NCI-H345 treated with DMSO at 0.1 percent for 48 hours (cell line): ENCODE data around the gene HOXC11.

Experiments used
- DNase-seq: peaks from one replicate; lab custom pipeline; 2025; ENCODE audit not compliant: unreplicated experiment; lab: John Stamatoyannopoulos, UW

HOXC11 gene

GRCh38 chr12:53956914-53957536 is 15.9 kb upstream of the HOXC11 start:
- no peak for DNase-seq

- DNase-seq: no peak
Observed at GRCh38 chr12:53958128-53958527, 14.8 kb upstream of the HOXC11 start.

- DNase-seq: no peak
Observed at GRCh38 chr12:53959314-53959713, 13.6 kb upstream of the HOXC11 start.

- DNase-seq: no peak
Observed at GRCh38 chr12:53960187-53961024, 12.5 kb upstream of the HOXC11 start.

GRCh38 chr12:53961025-53961761 is 11.7 kb upstream of the HOXC11 start:
- DNase-seq: no peak

- DNase-seq: no peak
Observed at GRCh38 chr12:53963005-53963404, 9.9 kb upstream of the HOXC11 start.

- DNase-seq: no peak
Observed at GRCh38 chr12:53963434-53964314, 9.3 kb upstream of the HOXC11 start.

GRCh38 chr12:53964315-53964713 is 8.6 kb upstream of the HOXC11 start:
- no peak for DNase-seq

GRCh38 chr12:53965281-53966084 is 7.4 kb upstream of the HOXC11 start:
- DNase-seq: no peak

GRCh38 chr12:53966085-53966384 is 6.9 kb upstream of the HOXC11 start:
- DNase-seq: no peak

- no peak for DNase-seq
Observed at GRCh38 chr12:53966385-53967133, 6.4 kb upstream of the HOXC11 start.

GRCh38 chr12:53967421-53967925 is 5.5 kb upstream of the HOXC11 start:
- no peak for DNase-seq

GRCh38 chr12:53968214-53969127 is 4.5 kb upstream of the HOXC11 start:
- no peak for DNase-seq

- no peak for DNase-seq
Observed at GRCh38 chr12:53969588-53970259, 3.2 kb upstream of the HOXC11 start.

- no peak for DNase-seq
Observed at GRCh38 chr12:53970451-53970850, 2.5 kb upstream of the HOXC11 start.

GRCh38 chr12:53971129-53971528 is 1.8 kb upstream of the HOXC11 start:
- DNase-seq: no peak

GRCh38 chr12:53971686-53972085 is 1.2 kb upstream of the HOXC11 start:
- DNase-seq: no peak
